Liver (tissue), 9 donors: ENCODE data around the gene PGBD2. TPM values are rescaled to one million over a fixed set of nuclear protein-coding genes. Genes with fewer than 3 reads are reported as not detected.

Experiments used
- DNase-seq: peaks from one replicate; pipeline ENCODE4 v3.0.0-alpha.2; 2017; ENCODE audit warnings: low spot score
- H3K27ac ChIP-seq, 2 donors: one replicate each; pipeline ENCODE4 v1.7.0; 2013; ENCODE audit warnings: inconsistent platforms in 2 of 2, low read length in 2 of 2, control low read depth in 1 of 2, low read depth in 1 of 2, mild to moderate bottlenecking in 1 of 2
- H3K27me3 ChIP-seq, 4 donors: one replicate each; pipeline versions ENCODE4 v1.6.1 to v1.7.0; 2013; ENCODE audit warnings: low read length in 3 of 4, inconsistent platforms in 1 of 4, mild to moderate bottlenecking in 1 of 4, moderate library complexity in 1 of 4; ENCODE audit not compliant: control insufficient read depth in 4 of 4, insufficient read depth in 4 of 4
- H3K36me3 ChIP-seq, 4 donors: one replicate each; pipeline versions ENCODE4 v1.6.1 to v1.7.0; 2013; ENCODE audit warnings: low read length in 3 of 4, mild to moderate bottlenecking in 3 of 4, low read depth in 1 of 4, moderate library complexity in 1 of 4; ENCODE audit not compliant: control insufficient read depth in 4 of 4, insufficient read depth in 3 of 4
- H3K4me1 ChIP-seq, 4 donors: one replicate each; pipeline versions ENCODE4 v1.6.1 to v1.7.0; 2013; ENCODE audit warnings: low read length in 3 of 4, mild to moderate bottlenecking in 3 of 4, moderate library complexity in 1 of 4; ENCODE audit not compliant: control insufficient read depth in 4 of 4, insufficient read depth in 4 of 4
- H3K4me3 ChIP-seq, 3 donors: one replicate each; pipeline versions ENCODE4 v1.6.1 to v1.7.0; 2013; ENCODE audit warnings: low read length in 3 of 3, control low read depth in 1 of 3, low read depth in 1 of 3, mild to moderate bottlenecking in 1 of 3
- H3K9ac ChIP-seq, 2 donors: one replicate each; pipeline ENCODE4 v1.7.0; 2013; ENCODE audit warnings: low read length in 2 of 2, mild to moderate bottlenecking in 2 of 2, moderate library complexity in 2 of 2, control low read depth in 1 of 2, low read depth in 1 of 2
- H3K9me3 ChIP-seq, 4 donors: one replicate each; pipeline versions ENCODE4 v1.6.1 to v1.7.0; 2013; ENCODE audit warnings: low read length in 3 of 4; ENCODE audit not compliant: control insufficient read depth in 4 of 4
- HNF4A ChIP-seq, 2 donors: conservative IDR thresholded peaks; 2 replicates each; pipeline ENCODE4 v1.6.1; 2016; ENCODE audit warnings: antibody characterized with exemption in 2 of 2, mild to moderate bottlenecking in 2 of 2
- HNF4G ChIP-seq: IDR thresholded peaks from 2 replicates; pipeline ENCODE4 v1.6.1; 2016; ENCODE audit warnings: antibody characterized with exemption
- JUND ChIP-seq, 2 donors: IDR thresholded peaks; 2 replicates each; pipeline ENCODE4 v1.6.1; 2016; ENCODE audit warnings: antibody characterized with exemption in 2 of 2
- NR2F2 ChIP-seq: IDR thresholded peaks from 2 replicates; pipeline ENCODE4 v1.6.1; 2016; ENCODE audit warnings: antibody characterized with exemption
- SP1 ChIP-seq: IDR thresholded peaks from 2 replicates; pipeline ENCODE4 v1.6.1; 2018; ENCODE audit warnings: antibody characterized with exemption, mild to moderate bottlenecking
- TAF1 ChIP-seq: conservative IDR thresholded peaks from 2 replicates; pipeline ENCODE4 v1.6.1; 2016; ENCODE audit warnings: antibody characterized with exemption, mild to moderate bottlenecking
- WGBS: extraction: QIAGEN DNeasy Blood & Tissue Kit; methylation state at CpG from one replicate; pipeline ENCODE4 v1.1.7; 2013; 5-methylcytosine and 5-hydroxymethylcytosine counted together
- polyA plus RNA-seq, 2 donors: library from polyadenylated mRNA; stranded (reverse) in 1 of 2; unstranded in 1 of 2; fragments of 200-250 nt in 1 of 2; fragments of >200 nt in 1 of 2; fragmentation: Nextera tagmentation in 1 of 2; extraction: Ambion mirVana in 1 of 2; gene quantifications; one replicate each; pipeline versions ENCODE4 v1.2.1 to v1.2.3, GENCODE V29; 2013 to 2015
- total RNA-seq, 2 donors: library from RNA; depleted of rRNA; stranded (reverse); fragments of >200 nt; gene quantifications; one replicate each; pipeline ENCODE4 v1.2.3, GENCODE V29; 2014
- TF ChIP-seq, protein P1 (sequence below): fragments of 150-350 bp; IDR thresholded peaks from 2 replicates; pipeline ENCODE4 v1.5.1; 2017; ENCODE audit warnings: improper control_type of control experiment, low read depth, low read length; ENCODE audit not compliant: missing input control
- TF ChIP-seq, protein P2 (sequence below): IDR thresholded peaks from 2 replicates; pipeline ENCODE4 v1.6.1; 2016; ENCODE audit warnings: antibody characterized with exemption
- TF ChIP-seq, protein P3 (sequence below): IDR thresholded peaks from 2 replicates; pipeline ENCODE4 v1.6.1; 2016; ENCODE audit warnings: antibody characterized with exemption, mild to moderate bottlenecking
- TF ChIP-seq, protein P4 (sequence below): IDR thresholded peaks from 2 replicates; pipeline ENCODE4 v1.6.1; 2016; ENCODE audit warnings: antibody characterized with exemption
- donor health status: healthy.
- donor health status: healthy.
- donor health status: healthy.
- donor health status: healthy.
- donor health status: healthy.

Gene PGBD2
- total and polyA plus RNA-seq, 4 donors: 2.6 to 11.1 (median 4.7) TPM

DNA sequence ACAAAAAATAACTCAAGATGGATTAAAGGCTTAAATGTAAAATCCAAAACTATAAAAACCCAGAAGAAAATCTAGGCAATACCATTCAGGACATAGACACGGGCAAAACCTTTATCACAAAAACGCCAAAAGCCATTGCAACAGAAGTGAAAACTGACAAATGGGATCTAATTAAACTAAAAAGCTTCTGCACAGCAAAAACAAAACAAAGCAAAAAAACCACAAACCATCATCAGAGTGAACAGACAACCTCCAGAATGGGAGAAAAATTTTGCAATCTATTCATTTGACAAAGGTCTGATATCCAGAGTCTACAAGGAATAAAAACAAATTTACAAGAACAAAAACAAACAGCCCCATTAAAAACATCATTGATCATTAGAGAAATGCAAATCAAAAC is 4.5 kb upstream of the PGBD2 start (continued):
- TF ChIP-seq, protein P1, sequence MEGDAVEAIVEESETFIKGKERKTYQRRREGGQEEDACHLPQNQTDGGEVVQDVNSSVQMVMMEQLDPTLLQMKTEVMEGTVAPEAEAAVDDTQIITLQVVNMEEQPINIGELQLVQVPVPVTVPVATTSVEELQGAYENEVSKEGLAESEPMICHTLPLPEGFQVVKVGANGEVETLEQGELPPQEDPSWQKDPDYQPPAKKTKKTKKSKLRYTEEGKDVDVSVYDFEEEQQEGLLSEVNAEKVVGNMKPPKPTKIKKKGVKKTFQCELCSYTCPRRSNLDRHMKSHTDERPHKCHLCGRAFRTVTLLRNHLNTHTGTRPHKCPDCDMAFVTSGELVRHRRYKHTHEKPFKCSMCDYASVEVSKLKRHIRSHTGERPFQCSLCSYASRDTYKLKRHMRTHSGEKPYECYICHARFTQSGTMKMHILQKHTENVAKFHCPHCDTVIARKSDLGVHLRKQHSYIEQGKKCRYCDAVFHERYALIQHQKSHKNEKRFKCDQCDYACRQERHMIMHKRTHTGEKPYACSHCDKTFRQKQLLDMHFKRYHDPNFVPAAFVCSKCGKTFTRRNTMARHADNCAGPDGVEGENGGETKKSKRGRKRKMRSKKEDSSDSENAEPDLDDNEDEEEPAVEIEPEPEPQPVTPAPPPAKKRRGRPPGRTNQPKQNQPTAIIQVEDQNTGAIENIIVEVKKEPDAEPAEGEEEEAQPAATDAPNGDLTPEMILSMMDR: no peak
- TF ChIP-seq TAF1: no peak
- TF ChIP-seq, protein P2, sequence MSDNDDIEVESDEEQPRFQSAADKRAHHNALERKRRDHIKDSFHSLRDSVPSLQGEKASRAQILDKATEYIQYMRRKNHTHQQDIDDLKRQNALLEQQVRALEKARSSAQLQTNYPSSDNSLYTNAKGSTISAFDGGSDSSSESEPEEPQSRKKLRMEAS: no peak
- TF ChIP-seq HNF4G: no peak

DNA sequence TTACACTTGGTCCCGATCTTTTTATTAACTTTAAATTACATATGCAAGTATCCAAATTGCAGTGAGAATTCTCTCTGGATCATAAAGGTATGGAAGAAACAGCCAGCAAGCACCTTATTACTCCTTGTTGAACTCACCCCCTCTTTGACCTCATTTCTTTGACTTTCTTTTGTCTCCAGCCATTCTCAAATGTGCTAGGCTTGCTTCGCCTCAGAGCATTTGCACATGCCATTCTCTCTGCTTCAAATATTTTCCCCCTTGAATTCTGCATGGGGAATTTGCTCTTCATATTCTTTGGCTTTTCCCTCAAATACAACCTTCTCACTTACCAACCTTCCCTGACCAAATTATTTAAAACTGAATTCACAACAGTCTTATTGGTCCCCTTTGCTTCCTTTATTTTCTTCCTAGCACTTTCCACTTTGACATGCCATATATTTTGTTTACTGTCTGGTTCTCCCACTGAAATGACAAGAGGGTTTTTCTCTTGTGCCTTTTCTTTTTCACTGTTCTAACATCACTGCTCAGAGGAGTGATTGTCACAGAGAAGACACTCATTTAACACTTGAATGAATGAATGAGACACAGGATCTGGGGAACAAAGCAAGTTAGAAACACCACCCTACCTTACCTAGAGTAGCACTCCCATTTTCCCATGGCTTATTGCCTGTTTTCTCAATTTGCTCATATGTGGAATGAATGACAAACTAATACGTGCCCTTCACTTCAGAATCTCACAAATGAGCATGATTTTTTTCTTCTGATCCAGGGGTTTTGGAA is 1.4 kb upstream of the PGBD2 start:
- Histone ChIP-seq H3K36me3 (no peaks in the 10 kb centered on the region), H3K4me1 (peaks cover 0 to 15% (median 8%) of the 10 kb centered on the region in 4 donors), H3K4me3 (no peak overlapping the region), H3K9ac (no peak overlapping the region), H3K9me3 (no peaks in the 10 kb centered on the region), H3K27ac (no peak overlapping the region), H3K27me3 (no peaks in the 10 kb centered on the region)
- TF ChIP-seq, protein P2: no peak
- no peak for TF ChIP-seq HNF4A (conservative IDR thresholded peaks at IDR 0.05)
- TF ChIP-seq JUND (IDR thresholded peaks at IDR 0.05): no peak
- no peak for TF ChIP-seq NR2F2
- TF ChIP-seq, protein P3, sequence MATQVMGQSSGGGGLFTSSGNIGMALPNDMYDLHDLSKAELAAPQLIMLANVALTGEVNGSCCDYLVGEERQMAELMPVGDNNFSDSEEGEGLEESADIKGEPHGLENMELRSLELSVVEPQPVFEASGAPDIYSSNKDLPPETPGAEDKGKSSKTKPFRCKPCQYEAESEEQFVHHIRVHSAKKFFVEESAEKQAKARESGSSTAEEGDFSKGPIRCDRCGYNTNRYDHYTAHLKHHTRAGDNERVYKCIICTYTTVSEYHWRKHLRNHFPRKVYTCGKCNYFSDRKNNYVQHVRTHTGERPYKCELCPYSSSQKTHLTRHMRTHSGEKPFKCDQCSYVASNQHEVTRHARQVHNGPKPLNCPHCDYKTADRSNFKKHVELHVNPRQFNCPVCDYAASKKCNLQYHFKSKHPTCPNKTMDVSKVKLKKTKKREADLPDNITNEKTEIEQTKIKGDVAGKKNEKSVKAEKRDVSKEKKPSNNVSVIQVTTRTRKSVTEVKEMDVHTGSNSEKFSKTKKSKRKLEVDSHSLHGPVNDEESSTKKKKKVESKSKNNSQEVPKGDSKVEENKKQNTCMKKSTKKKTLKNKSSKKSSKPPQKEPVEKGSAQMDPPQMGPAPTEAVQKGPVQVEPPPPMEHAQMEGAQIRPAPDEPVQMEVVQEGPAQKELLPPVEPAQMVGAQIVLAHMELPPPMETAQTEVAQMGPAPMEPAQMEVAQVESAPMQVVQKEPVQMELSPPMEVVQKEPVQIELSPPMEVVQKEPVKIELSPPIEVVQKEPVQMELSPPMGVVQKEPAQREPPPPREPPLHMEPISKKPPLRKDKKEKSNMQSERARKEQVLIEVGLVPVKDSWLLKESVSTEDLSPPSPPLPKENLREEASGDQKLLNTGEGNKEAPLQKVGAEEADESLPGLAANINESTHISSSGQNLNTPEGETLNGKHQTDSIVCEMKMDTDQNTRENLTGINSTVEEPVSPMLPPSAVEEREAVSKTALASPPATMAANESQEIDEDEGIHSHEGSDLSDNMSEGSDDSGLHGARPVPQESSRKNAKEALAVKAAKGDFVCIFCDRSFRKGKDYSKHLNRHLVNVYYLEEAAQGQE: no peak
- TF ChIP-seq, protein P4, sequence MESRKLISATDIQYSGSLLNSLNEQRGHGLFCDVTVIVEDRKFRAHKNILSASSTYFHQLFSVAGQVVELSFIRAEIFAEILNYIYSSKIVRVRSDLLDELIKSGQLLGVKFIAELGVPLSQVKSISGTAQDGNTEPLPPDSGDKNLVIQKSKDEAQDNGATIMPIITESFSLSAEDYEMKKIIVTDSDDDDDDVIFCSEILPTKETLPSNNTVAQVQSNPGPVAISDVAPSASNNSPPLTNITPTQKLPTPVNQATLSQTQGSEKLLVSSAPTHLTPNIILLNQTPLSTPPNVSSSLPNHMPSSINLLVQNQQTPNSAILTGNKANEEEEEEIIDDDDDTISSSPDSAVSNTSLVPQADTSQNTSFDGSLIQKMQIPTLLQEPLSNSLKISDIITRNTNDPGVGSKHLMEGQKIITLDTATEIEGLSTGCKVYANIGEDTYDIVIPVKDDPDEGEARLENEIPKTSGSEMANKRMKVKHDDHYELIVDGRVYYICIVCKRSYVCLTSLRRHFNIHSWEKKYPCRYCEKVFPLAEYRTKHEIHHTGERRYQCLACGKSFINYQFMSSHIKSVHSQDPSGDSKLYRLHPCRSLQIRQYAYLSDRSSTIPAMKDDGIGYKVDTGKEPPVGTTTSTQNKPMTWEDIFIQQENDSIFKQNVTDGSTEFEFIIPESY: no peak
- TF ChIP-seq, protein P1: no peak
- TF ChIP-seq SP1: no peak
- 96% methylated on average over 3 of the region's 3 CpGs for WGBS
- DNase-seq: no peak
